Thoracic aorta (tissue), 2 donors: Measurements from ENCODE around the gene CCDC92. TPM values are rescaled to one million over a fixed set of nuclear protein-coding genes. Genes with fewer than 3 reads are reported as not detected.

Experiments
- ATAC-seq: fragments of 150-250 bp; one replicate; pipeline ENCODE4 v1.8.0; 2017; ENCODE audit warnings: low read depth; ENCODE audit not compliant: insufficient number of reproducible peaks, low FRiP score
- DNase-seq: peaks from one replicate; pipeline ENCODE4 v3.0.0-alpha.2; 2020; ENCODE audit warnings: low spot score
- H3K27ac ChIP-seq, 2 donors: fragments of 200-600 bp; sonication (generic); 1 replicate in 1 of 2; 2 replicates in 1 of 2; pipeline ENCODE4 v1.5.1; 2016; ENCODE audit warnings: mild to moderate bottlenecking in 2 of 2, moderate library complexity in 2 of 2
- H3K27me3 ChIP-seq: fragments of 200-600 bp; sonication (generic); replicated peaks from 2 replicates; pipeline ENCODE4 v1.6.0; 2016; ENCODE audit warnings: mild to moderate bottlenecking; ENCODE audit not compliant: insufficient read depth
- H3K36me3 ChIP-seq: fragments of 200-600 bp; sonication (generic); one replicate; pipeline ENCODE4 v1.5.1; 2016
- H3K4me1 ChIP-seq, 2 donors: fragments of 200-600 bp; sonication (generic); 1 replicate in 1 of 2; 2 replicates in 1 of 2; pipeline versions ENCODE4 v1.5.1 to v1.6.0; 2016; ENCODE audit warnings: low read depth in 2 of 2, mild to moderate bottlenecking in 1 of 2; ENCODE audit not compliant: control insufficient read depth in 1 of 2
- H3K4me3 ChIP-seq: fragments of 200-600 bp; sonication (generic); 2 replicates; pipeline ENCODE4 v1.5.1; 2016; ENCODE audit warnings: mild to moderate bottlenecking
- H3K9me3 ChIP-seq: fragments of 200-600 bp; sonication (generic); 2 replicates; pipeline ENCODE4 v1.5.1; 2016
- total RNA-seq, 2 donors: library from RNA; depleted of rRNA; stranded (reverse); fragments of >200 nt; gene quantifications; one replicate each; pipeline versions ENCODE4 v1.1.0 to v1.2.3, GENCODE V29; 2016
- TF ChIP-seq, protein P1 (sequence below): fragments of 200-600 bp; sonication (generic); IDR thresholded peaks from one replicate; pipeline ENCODE4 v1.5.1; 2019; ENCODE audit warnings: antibody characterized with exemption

CCDC92 gene
- total RNA-seq, 2 donors from 2014 or later = 34.4 to 58.9 TPM

DNA sequence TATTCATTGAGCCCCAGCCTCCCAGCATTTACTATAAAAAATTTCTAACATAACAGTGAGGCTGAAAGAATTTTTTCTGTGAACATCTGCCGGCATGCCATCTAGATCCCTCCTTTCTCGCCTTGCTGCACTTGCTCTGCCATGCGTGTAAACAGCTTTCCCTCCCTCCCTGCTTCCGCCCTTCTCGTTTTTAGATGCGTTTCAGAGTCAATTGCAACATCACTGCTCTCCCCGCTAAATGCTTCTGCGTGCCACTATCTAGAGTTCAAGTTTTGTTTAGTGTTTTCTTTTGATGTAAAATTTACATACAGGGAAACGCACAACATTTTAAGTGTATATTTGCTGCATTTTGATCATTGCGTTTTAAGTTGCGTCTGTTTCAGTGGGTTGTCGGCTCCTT is 83.6 kb downstream of the CCDC92 start:
- no peak for DNase-seq

GRCh38 chr12:123886931-123887582 is 85.6 kb downstream of the CCDC92 start:
- no peaks in the 10 kb centered on the region for H3K27me3 ChIP-seq
- ATAC-seq (no peak), DNase-seq (no peak)

More for the DNA sequence above, 83.6 kb downstream of the CCDC92 start:
- Histone ChIP-seq H3K27me3 (no peaks in the 10 kb centered on the region), H3K4me1 (no peaks in the 10 kb centered on the region), H3K9me3 (no peaks in the 10 kb centered on the region), H3K4me3 (no peak overlapping the region), H3K36me3 (no peaks in the 10 kb centered on the region), H3K27ac (no peak overlapping the region)
- ATAC-seq = no peak
- TF ChIP-seq, protein P1, sequence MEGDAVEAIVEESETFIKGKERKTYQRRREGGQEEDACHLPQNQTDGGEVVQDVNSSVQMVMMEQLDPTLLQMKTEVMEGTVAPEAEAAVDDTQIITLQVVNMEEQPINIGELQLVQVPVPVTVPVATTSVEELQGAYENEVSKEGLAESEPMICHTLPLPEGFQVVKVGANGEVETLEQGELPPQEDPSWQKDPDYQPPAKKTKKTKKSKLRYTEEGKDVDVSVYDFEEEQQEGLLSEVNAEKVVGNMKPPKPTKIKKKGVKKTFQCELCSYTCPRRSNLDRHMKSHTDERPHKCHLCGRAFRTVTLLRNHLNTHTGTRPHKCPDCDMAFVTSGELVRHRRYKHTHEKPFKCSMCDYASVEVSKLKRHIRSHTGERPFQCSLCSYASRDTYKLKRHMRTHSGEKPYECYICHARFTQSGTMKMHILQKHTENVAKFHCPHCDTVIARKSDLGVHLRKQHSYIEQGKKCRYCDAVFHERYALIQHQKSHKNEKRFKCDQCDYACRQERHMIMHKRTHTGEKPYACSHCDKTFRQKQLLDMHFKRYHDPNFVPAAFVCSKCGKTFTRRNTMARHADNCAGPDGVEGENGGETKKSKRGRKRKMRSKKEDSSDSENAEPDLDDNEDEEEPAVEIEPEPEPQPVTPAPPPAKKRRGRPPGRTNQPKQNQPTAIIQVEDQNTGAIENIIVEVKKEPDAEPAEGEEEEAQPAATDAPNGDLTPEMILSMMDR = no peak

DNA sequence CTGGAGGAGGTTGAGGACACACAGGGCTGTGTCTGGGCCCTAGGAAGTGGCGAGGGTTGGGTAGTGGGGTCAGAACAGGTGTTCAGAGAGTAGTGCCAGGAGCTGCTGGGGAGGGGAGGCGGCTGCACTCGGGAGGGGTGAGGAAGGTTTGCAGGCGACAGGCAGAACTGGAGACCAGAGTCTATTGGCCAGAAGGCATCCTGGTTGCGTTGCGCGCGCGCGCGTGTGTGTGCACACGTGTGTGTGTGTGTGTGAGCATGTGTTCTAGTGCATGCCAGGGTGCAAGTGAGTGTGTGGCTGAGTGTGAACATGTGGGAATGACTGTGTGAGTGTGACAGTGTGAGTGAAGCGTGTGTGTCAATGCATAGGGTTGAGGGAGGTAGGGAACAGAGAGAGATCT is 86.4 kb downstream of the CCDC92 start:
- no peaks in the 10 kb centered on the region for H3K4me1 ChIP-seq
- H3K27ac ChIP-seq = no peak overlapping the region
- no peak overlapping the region for H3K4me3 ChIP-seq
- ATAC-seq (no peak), DNase-seq (no peak)
- no peaks in the 10 kb centered on the region for H3K36me3 ChIP-seq
- no peaks in the 10 kb centered on the region for H3K9me3 ChIP-seq
- TF ChIP-seq, protein P1 = no peak
- no peaks in the 10 kb centered on the region for H3K27me3 ChIP-seq

More at GRCh38 chr12:123886931-123887582, 85.6 kb downstream of the CCDC92 start:
- Histone ChIP-seq H3K9me3 (no peaks in the 10 kb centered on the region), H3K36me3 (no peaks in the 10 kb centered on the region), H3K27ac (no peak overlapping the region), H3K4me1 (no peaks in the 10 kb centered on the region), H3K4me3 (no peak overlapping the region)
- TF ChIP-seq, protein P1 = no peak

Other genes with a start within 250 kb of the CCDC92 start
- gene DNAH10, start 210.5 kb downstream of the CCDC92 start, total RNA-seq = under 1 TPM; under 0.01 to 0.14 TPM
- 10 to 100 TPM; 46.4 to 48.2 TPM for gene ZNF664, start 384 bp upstream of the CCDC92 start, total RNA-seq